ENCODE measurements around the gene TSSK3. TPM values are rescaled to one million over a fixed set of nuclear protein-coding genes. Genes with fewer than 3 reads are reported as not detected.
A peak's percentile ranks its signal among the peaks of the same experiment; 100 is the strongest.

The TSSK3 gene
- total RNA-seq, 4 donors from 2014 or later, result 1.8 TPM; not detected in 3

DNA sequence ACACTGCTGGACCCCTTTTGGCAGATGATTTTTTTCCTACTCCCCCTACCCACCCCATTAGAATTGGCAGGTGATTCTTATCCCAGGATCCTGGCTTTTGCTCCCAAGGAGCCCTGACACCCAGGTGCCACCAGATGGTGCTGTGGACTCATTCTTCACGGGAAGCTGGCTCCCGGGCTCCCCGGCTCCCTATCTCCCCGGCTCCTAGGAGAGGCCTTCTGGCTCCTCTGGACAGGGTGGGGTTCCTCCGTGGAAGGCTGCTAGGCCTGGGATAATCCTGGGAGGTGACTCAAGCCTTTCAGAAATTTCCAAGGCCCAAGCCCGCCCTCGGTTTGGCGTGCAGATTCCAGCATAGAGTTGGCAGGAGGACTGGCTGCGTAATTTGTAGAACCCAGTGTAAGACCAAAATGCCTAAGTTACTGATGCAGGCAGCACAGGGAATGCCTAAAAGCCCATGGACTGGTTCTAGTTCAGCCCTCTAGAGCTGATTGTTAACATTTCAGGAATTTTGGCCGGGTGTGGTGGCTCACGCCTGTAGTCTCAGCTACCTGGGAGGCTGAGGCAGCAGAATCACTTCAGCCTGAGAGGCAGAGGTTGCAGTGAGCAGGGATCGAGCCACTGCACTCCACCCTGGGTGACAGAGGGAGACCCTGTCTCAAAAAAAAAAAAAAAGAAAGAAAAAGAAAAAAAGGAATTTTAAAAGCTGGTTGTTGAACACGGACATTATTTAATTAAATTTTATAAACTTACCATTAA is 38.7 kb downstream of the TSSK3 start:
- ATAC-seq, result peak; percentile 89 to 93
- Histone ChIP-seq H3K27me3 (no peaks in the 10 kb centered on the region), H3K36me3 (no peaks in the 10 kb centered on the region), H3K4me1 (no peaks in the 10 kb centered on the region), H3K27ac (peak overlapping the region in 3 of 4 donors; percentile 5 to 50 (median 22)), H3K9me3 (no peaks in the 10 kb centered on the region), H3K4me3 (peak overlapping the region in 2 of 4 donors; percentile 7 to 25)
- intact Hi-C loops (cut with DNase I; ENCODE audit: low total_unique reads), result loop anchor here (1.0 kb wide), 1 partner anchor 372 kb away; no protein-coding TSS in a partner anchor
- in situ Hi-C loops (cut with MboI; ENCODE audit: low sequenced_read_pairs in 4 of 4), result no loop called here
- TF ChIP-seq, protein P1, sequence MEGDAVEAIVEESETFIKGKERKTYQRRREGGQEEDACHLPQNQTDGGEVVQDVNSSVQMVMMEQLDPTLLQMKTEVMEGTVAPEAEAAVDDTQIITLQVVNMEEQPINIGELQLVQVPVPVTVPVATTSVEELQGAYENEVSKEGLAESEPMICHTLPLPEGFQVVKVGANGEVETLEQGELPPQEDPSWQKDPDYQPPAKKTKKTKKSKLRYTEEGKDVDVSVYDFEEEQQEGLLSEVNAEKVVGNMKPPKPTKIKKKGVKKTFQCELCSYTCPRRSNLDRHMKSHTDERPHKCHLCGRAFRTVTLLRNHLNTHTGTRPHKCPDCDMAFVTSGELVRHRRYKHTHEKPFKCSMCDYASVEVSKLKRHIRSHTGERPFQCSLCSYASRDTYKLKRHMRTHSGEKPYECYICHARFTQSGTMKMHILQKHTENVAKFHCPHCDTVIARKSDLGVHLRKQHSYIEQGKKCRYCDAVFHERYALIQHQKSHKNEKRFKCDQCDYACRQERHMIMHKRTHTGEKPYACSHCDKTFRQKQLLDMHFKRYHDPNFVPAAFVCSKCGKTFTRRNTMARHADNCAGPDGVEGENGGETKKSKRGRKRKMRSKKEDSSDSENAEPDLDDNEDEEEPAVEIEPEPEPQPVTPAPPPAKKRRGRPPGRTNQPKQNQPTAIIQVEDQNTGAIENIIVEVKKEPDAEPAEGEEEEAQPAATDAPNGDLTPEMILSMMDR (IDR thresholded peaks at IDR 0.05 in 4 of 5, conservative IDR thresholded peaks at IDR 0.05 in 1 of 5), result peak; percentile 79 to 95 (median 89)
- no peak for TF ChIP-seq POLR2A (IDR thresholded peaks at IDR 0.05)
- DNase-seq, result peak; percentile 69 to 82

DNA sequence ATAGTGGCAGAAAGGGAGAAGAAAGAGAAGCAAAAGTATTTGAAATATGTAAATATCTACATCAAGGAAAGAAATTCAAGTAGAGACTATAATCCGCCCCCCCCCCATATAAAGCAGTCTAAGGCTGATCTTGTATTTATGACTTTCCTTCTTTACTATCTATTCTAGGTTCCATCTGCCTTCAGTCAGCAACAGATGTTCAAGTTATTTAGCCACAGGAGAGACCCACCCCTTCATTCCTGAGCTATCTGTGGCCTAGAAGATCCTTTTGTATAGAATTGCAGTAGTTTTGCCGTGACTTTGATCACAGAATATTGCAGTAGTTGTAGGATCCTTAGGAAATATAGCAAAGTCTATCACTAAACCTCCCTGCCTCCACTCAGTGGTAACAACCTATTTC is 42.6 kb downstream of the TSSK3 start:
- ATAC-seq, result no peak
- Histone ChIP-seq H3K27me3 (no peaks in the 10 kb centered on the region), H3K4me1 (no peaks in the 10 kb centered on the region), H3K27ac (no peak overlapping the region), H3K36me3 (no peaks in the 10 kb centered on the region), H3K9me3 (no peaks in the 10 kb centered on the region), H3K4me3 (no peak overlapping the region)
- in situ Hi-C loops (cut with MboI; ENCODE audit: low sequenced_read_pairs in 4 of 4), result no loop called here
- no peak for TF ChIP-seq POLR2A (IDR thresholded peaks at IDR 0.05)
- TF ChIP-seq, protein P1 (IDR thresholded peaks at IDR 0.05 in 4 of 5, conservative IDR thresholded peaks at IDR 0.05 in 1 of 5), result no peak
- no peak for DNase-seq
- intact Hi-C loops (cut with DNase I; ENCODE audit: low total_unique reads), result no loop called here

DNA sequence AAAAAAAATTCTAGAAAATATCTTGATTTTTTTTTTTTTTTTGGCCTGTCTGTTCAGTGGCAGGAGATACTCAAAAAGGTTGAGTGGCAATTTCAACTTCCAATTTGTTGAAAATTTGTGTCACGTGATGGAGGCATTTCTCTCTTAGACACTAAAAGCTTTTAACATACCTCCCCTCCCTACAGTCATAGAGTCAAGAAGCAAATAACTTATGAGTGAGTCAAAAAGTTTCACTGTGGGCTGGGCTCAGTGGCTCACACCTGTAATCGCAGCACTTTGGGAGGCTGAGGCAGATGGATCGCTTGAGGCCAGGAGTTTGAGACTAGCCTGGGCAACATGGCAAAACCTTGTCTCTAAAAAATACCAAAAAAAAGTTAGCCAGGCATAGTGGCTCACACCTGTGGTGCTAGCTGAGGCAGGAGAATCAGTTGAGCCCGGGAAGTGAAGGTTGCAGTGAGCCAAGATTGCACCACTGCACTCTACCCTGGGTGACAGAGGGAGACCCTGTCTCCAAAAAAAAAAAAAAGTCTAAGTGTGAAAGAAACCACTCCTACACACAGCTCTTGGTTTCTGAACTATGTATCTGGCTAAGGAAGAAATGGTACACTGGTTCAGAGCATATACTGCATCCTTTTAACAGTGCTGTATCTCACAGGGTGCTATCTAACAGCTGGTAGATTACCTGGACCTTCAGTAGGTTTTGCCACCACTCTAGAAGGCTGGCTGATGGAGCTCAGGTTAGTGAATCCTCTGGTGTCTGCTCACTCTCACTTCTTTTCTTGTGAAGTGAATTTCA is 43.5 kb downstream of the TSSK3 start:
- Histone ChIP-seq H3K4me3 (no peak overlapping the region), H3K4me1 (no peaks in the 10 kb centered on the region), H3K36me3 (no peaks in the 10 kb centered on the region), H3K9me3 (no peaks in the 10 kb centered on the region), H3K27ac (no peak overlapping the region), H3K27me3 (no peaks in the 10 kb centered on the region)
- TF ChIP-seq POLR2A (IDR thresholded peaks at IDR 0.05), result no peak
- TF ChIP-seq, protein P1 (IDR thresholded peaks at IDR 0.05 in 4 of 5, conservative IDR thresholded peaks at IDR 0.05 in 1 of 5), result no peak
- intact Hi-C loops (cut with DNase I; ENCODE audit: low total_unique reads), result no loop called here
- in situ Hi-C loops (cut with MboI; ENCODE audit: low sequenced_read_pairs in 4 of 4), result no loop called here
- DNase-seq, result no peak
- no peak for ATAC-seq

DNA sequence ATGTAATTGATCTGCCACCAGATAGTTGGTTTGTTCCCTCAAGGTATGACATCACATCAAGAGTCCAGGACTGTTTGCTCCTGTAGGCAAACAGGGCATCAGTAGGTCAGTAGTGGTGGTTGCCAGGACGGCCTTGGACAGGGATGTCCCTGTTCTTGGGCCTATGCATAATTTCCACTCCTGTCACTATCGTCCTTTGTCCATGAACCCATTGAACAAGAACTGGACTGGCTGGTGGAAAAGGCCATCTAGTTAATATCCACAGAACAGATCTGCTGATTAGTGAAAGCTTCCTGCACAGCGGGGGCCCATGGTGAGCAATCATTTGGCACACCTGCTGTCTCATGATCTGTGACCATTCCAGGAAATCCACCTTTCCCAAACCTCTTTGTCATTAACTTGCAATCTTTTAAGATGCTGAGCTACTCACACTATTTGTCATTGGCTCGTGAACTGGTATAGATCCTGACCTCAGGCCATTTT is 44.3 kb downstream of the TSSK3 start:
- intact Hi-C loops (cut with DNase I; ENCODE audit: low total_unique reads), result no loop called here
- in situ Hi-C loops (cut with MboI; ENCODE audit: low sequenced_read_pairs in 4 of 4), result no loop called here
- Histone ChIP-seq H3K27ac (no peak overlapping the region), H3K4me1 (no peaks in the 10 kb centered on the region), H3K36me3 (no peaks in the 10 kb centered on the region), H3K9me3 (no peaks in the 10 kb centered on the region), H3K27me3 (no peaks in the 10 kb centered on the region), H3K4me3 (no peak overlapping the region)
- TF ChIP-seq, protein P1 (IDR thresholded peaks at IDR 0.05 in 4 of 5, conservative IDR thresholded peaks at IDR 0.05 in 1 of 5), result no peak
- TF ChIP-seq POLR2A (IDR thresholded peaks at IDR 0.05), result no peak
- no peak for ATAC-seq
- no peak for DNase-seq

Measured in gastrocnemius medialis (tissue), 4 donors.